WTC11 (cell line): ENCODE results near the gene PDIA3. TPM values are rescaled to one million over a fixed set of nuclear protein-coding genes. Genes with fewer than 3 reads are reported as not detected.

Source experiments
- ATAC-seq: fragments of 200-7000 bp; cut with Tn5 transposase; 2 replicates; pipeline ENCODE4 v1.10.0; 2021; ENCODE audit warnings: mild to moderate bottlenecking, moderate library complexity
- CTCF ChIA-PET: fragments of 300-600 bp; sonication (Branson Sonifier 250); formaldehyde crosslinking; loops from one replicate; lab custom pipeline; 2021; ENCODE audit warnings: antibody characterized with exemption; lab: Charles Lee
- POLR2A ChIA-PET: fragments of 350-600 bp; sonication (Branson Sonifier 250); formaldehyde crosslinking; loops from one replicate; lab custom pipeline; 2021; ENCODE audit warnings: antibody characterized with exemption; lab: Charles Lee
- DNase-seq: peaks from one replicate; pipeline ENCODE4 v3.0.0; 2021; ENCODE audit warnings: low spot score
- H3K27ac Mint-ChIP-seq: 2 replicates; pipeline ENCODE4 v1.8.0; 2021; ENCODE audit warnings: mixed read lengths
- H3K27me3 Mint-ChIP-seq: 2 replicates; pipeline ENCODE4 v1.8.0; 2021; ENCODE audit warnings: low read depth, mild to moderate bottlenecking, moderate library complexity, mixed read lengths
- H3K36me3 Mint-ChIP-seq: 2 replicates; pipeline ENCODE4 v1.8.0; 2021; ENCODE audit warnings: mixed read lengths
- H3K4me1 Mint-ChIP-seq: 2 replicates; pipeline ENCODE4 v1.8.0; 2022; ENCODE audit warnings: mixed read lengths
- H3K4me3 Mint-ChIP-seq: 2 replicates; pipeline ENCODE4 v1.8.0; 2021; ENCODE audit warnings: mild to moderate bottlenecking, moderate library complexity, mixed read lengths
- H3K9me3 Mint-ChIP-seq: 2 replicates; pipeline ENCODE4 v1.8.0; 2021; ENCODE audit warnings: mixed read lengths
- ARID4B ChIP-seq: sonication (generic); formaldehyde crosslinking; IDR thresholded peaks from 2 replicates; pipeline ENCODE4 v1.8.0; 2023; ENCODE audit warnings: missing genetic modification reagents, mild to moderate bottlenecking, borderline replicate concordance
- CDX4 ChIP-seq: fragments of 250-450 bp; sonication (Bioruptor Pico); IDR thresholded peaks from 2 replicates; pipeline ENCODE4 v1.9.0; 2021; ENCODE audit warnings: moderate library complexity, mild to moderate bottlenecking, inconsistent platforms, borderline replicate concordance
- ELF4 ChIP-seq: sonication (generic); formaldehyde crosslinking; IDR thresholded peaks from 2 replicates; pipeline ENCODE4 v1.8.1; 2022; ENCODE audit warnings: low read depth, mild to moderate bottlenecking, moderate library complexity, missing genetic modification reagents
- ESRRA ChIP-seq: sonication (generic); formaldehyde crosslinking; IDR thresholded peaks from 2 replicates; pipeline ENCODE4 v1.8.1; 2022; ENCODE audit warnings: mild to moderate bottlenecking, missing genetic modification reagents, borderline replicate concordance
- FOXP1 ChIP-seq: sonication (generic); formaldehyde crosslinking; IDR thresholded peaks from 2 replicates; pipeline ENCODE4 v1.8.0; 2022; ENCODE audit warnings: missing genetic modification reagents, mild to moderate bottlenecking, moderate library complexity, borderline replicate concordance
- GTF2I ChIP-seq: fragments of 250-450 bp; sonication (Bioruptor Pico); conservative IDR thresholded peaks from 2 replicates; pipeline ENCODE4 v1.4.0; 2021; ENCODE audit warnings: mild to moderate bottlenecking
- MXD4 ChIP-seq: fragments of 250-450 bp; sonication (Bioruptor Pico); IDR thresholded peaks from 2 replicates; pipeline ENCODE4 v1.8.0; 2021; ENCODE audit warnings: mild to moderate bottlenecking, moderate library complexity, borderline replicate concordance
- NR1H2 ChIP-seq: sonication (generic); formaldehyde crosslinking; IDR thresholded peaks from 2 replicates; pipeline ENCODE4 v1.9.0; 2021; ENCODE audit warnings: mild to moderate bottlenecking, moderate library complexity, missing genetic modification reagents
- PRRX2 ChIP-seq: fragments of 250-450 bp; sonication (Bioruptor Pico); IDR thresholded peaks from 2 replicates; pipeline ENCODE4 v1.8.0; 2021; ENCODE audit warnings: mild to moderate bottlenecking
- RORB ChIP-seq: fragments of 250-450 bp; sonication (Bioruptor Pico); IDR thresholded peaks from 2 replicates; pipeline ENCODE4 v1.9.0; 2021; ENCODE audit warnings: mild to moderate bottlenecking
- SMAD3 ChIP-seq: sonication (generic); formaldehyde crosslinking; IDR thresholded peaks from 2 replicates; pipeline ENCODE4 v1.8.0; 2022; ENCODE audit warnings: missing genetic modification reagents, mild to moderate bottlenecking, borderline replicate concordance
- SOX15 ChIP-seq: fragments of 250-450 bp; sonication (Bioruptor Pico); IDR thresholded peaks from 2 replicates; pipeline ENCODE4 v1.9.0; 2021; ENCODE audit warnings: mild to moderate bottlenecking
- TCF7 ChIP-seq: sonication (generic); formaldehyde crosslinking; IDR thresholded peaks from 2 replicates; pipeline ENCODE4 v1.8.0; 2022; ENCODE audit warnings: mild to moderate bottlenecking, low read depth, missing genetic modification reagents, moderate library complexity
- ZBTB21 ChIP-seq: sonication (generic); formaldehyde crosslinking; IDR thresholded peaks from 2 replicates; pipeline ENCODE4 v1.8.1; 2023; ENCODE audit warnings: mild to moderate bottlenecking, missing genetic modification reagents, borderline replicate concordance
- ZNF232 ChIP-seq: sonication (generic); formaldehyde crosslinking; IDR thresholded peaks from 2 replicates; pipeline ENCODE4 v1.8.0; 2022; ENCODE audit warnings: mild to moderate bottlenecking, missing genetic modification reagents
- ZNF425 ChIP-seq: fragments of 250-450 bp; sonication (Bioruptor Pico); conservative IDR thresholded peaks from 2 replicates; pipeline ENCODE4 v1.9.0; 2021; ENCODE audit warnings: mild to moderate bottlenecking
- ZNF532 ChIP-seq: fragments of 250-450 bp; sonication (Bioruptor Pico); IDR thresholded peaks from 2 replicates; pipeline ENCODE4 v1.9.0; 2021; ENCODE audit warnings: mild to moderate bottlenecking, borderline replicate concordance
- total RNA-seq: library from RNA; stranded (reverse); gene quantifications from 3 replicates; pipeline ENCODE4 v1.2.3, GENCODE V29; 2021

PDIA3 gene
- total RNA-seq, 1 experiment from 2014 or later: 630 TPM

GRCh38 chr15:43792761-43793476, 46.7 kb downstream of the PDIA3 start:
- POLR2A ChIA-PET: interaction anchor here (1.1 to 1.2 kb wide), 2 partner anchors 8 to 16 kb away, joined by 3 to 6 read pairs; partner anchors contain the start of gene ELL3

GRCh38 chr15:43793647-43794046, 47.4 kb downstream of the PDIA3 start:
- no peak for ATAC-seq
- Mint-ChIP-seq H3K4me1 (peaks cover 46% of the 10 kb centered on the region), H3K36me3 (peaks cover 43% of the 10 kb centered on the region), H3K27me3 (no peaks in the 10 kb centered on the region), H3K9me3 (no peaks in the 10 kb centered on the region), H3K4me3 (peak overlapping the region; percentile 97), H3K27ac (peak overlapping the region; percentile 60)
- DNase-seq: no peak
- TF ChIP-seq SOX15 (no peak), ARID4B (CRISPR knock-in tag) (no peak), ESRRA (CRISPR knock-in tag) (no peak), ZNF425 (CRISPR knock-in tag) (no peak), MXD4 (CRISPR knock-in tag) (no peak), PRRX2 (CRISPR knock-in tag) (no peak), ZNF232 (CRISPR knock-in tag) (no peak), FOXP1 (CRISPR knock-in tag) (no peak), ZBTB21 (no peak)
- CTCF ChIA-PET: interaction anchor here (11.1 kb wide), 1 partner anchor 18 kb away, joined by 75 read pairs; the partner anchor contains the start of gene ELL3
- POLR2A ChIA-PET: interaction anchor here (1.2 to 1.5 kb wide), 2 partner anchors 17 kb away, joined by 6 read pairs; partner anchors contain the start of gene ELL3

More at GRCh38 chr15:43792761-43793476, 46.7 kb downstream of the PDIA3 start:
- CTCF ChIA-PET: interaction anchor here (0.5 to 11.1 kb wide), 2 partner anchors 11 to 17 kb away, joined by 4 to 75 read pairs; partner anchors contain the start of gene ELL3
- TF ChIP-seq SMAD3 (CRISPR knock-in tag): no peak
- no peak for TF ChIP-seq GTF2I
- 0 out of 2 replicates have a peak, but pooled peaks have one; percentile 2 for TF ChIP-seq RORB (CRISPR knock-in tag)
- Mint-ChIP-seq H3K36me3 (peaks cover 39% of the 10 kb centered on the region), H3K27me3 (no peaks in the 10 kb centered on the region), H3K9me3 (no peaks in the 10 kb centered on the region), H3K27ac (peak overlapping the region; percentile 98), H3K4me3 (peak overlapping the region; percentile 97), H3K4me1 (peaks cover 43% of the 10 kb centered on the region)
- DNase-seq (peak; percentile 23), ATAC-seq (no peak)

GRCh38 chr15:43794269-43795037, 48.2 kb downstream of the PDIA3 start:
- no peaks in the 10 kb centered on the region for H3K9me3 Mint-ChIP-seq
- CTCF ChIA-PET: interaction anchor here (11.1 kb wide), 1 partner anchor 18 kb away, joined by 75 read pairs; the partner anchor contains the start of gene ELL3
- ATAC-seq (no peak), DNase-seq (no peak)
- POLR2A ChIA-PET: interaction anchor here (0.7 to 1.5 kb wide), 3 partner anchors 18 to 30 kb away, joined by 3 to 6 read pairs (median 3); partner anchors contain the start of genes ELL3 and MFAP1
- H3K36me3 Mint-ChIP-seq: peaks cover 51% of the 10 kb centered on the region
- H3K27ac Mint-ChIP-seq: peak overlapping the region; percentile 78
- H3K4me1 Mint-ChIP-seq: peaks cover 50% of the 10 kb centered on the region
- H3K27me3 Mint-ChIP-seq: no peaks in the 10 kb centered on the region
- H3K4me3 Mint-ChIP-seq: peak overlapping the region; percentile 97
- TF ChIP-seq ZNF532 (CRISPR knock-in tag) (no peak), TCF7 (CRISPR knock-in tag) (no peak), ELF4 (no peak), NR1H2 (CRISPR knock-in tag) (no peak), CDX4 (CRISPR knock-in tag) (no peak)
